GM12874 (cell line): Measurements from ENCODE around the gene PSMD1.

Experiments
- TF ChIP-seq, protein P1 (sequence below): IDR thresholded peaks from 2 replicates; pipeline ENCODE4 v1.5.1; 2011; ENCODE audit warnings: low read depth, mild to moderate bottlenecking, control low read depth, low read length, moderate library complexity; ENCODE audit not compliant: insufficient read depth

Gene PSMD1

DNA sequence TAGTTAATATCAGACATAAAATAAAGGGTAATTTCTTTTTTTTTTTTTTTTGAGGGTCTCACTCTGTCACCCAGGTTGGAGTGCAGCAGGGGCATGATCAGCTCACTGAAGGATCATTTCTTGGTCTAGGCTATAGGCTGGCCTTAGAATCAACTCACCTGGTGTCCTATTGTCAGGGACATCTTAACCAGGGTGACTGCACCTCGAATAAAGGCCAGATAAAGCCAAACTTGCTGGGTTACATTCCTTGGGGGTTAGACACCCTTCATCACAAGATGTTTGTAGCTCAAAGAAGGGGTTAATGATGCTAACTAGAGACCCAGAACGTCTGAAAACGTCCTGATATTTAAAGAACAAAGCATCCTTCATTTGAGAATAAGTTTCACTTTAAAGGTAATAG, 42.8 kb upstream of the PSMD1 start:
- TF ChIP-seq, protein P1, sequence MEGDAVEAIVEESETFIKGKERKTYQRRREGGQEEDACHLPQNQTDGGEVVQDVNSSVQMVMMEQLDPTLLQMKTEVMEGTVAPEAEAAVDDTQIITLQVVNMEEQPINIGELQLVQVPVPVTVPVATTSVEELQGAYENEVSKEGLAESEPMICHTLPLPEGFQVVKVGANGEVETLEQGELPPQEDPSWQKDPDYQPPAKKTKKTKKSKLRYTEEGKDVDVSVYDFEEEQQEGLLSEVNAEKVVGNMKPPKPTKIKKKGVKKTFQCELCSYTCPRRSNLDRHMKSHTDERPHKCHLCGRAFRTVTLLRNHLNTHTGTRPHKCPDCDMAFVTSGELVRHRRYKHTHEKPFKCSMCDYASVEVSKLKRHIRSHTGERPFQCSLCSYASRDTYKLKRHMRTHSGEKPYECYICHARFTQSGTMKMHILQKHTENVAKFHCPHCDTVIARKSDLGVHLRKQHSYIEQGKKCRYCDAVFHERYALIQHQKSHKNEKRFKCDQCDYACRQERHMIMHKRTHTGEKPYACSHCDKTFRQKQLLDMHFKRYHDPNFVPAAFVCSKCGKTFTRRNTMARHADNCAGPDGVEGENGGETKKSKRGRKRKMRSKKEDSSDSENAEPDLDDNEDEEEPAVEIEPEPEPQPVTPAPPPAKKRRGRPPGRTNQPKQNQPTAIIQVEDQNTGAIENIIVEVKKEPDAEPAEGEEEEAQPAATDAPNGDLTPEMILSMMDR: no peak

DNA sequence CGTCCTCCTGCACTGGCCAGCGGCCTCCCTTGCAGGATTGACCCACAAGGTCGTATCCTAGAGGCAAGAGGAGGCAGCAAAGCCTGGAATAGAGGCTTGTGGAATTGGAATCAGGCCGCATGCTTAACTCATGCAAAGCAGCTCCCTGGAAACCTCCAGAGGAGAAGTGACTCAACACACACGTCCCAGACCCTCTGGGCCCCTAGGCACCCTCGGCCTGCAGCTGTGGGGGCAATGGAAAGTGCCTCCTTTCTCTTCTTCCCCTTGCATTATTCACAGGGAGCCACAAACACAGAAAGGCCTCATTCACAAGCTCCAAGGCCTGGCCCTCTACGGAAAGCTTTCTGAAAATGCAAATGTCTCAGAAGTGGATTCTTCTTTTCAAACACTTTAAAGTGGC, 41.2 kb upstream of the PSMD1 start:
- TF ChIP-seq, protein P1: no peak

DNA sequence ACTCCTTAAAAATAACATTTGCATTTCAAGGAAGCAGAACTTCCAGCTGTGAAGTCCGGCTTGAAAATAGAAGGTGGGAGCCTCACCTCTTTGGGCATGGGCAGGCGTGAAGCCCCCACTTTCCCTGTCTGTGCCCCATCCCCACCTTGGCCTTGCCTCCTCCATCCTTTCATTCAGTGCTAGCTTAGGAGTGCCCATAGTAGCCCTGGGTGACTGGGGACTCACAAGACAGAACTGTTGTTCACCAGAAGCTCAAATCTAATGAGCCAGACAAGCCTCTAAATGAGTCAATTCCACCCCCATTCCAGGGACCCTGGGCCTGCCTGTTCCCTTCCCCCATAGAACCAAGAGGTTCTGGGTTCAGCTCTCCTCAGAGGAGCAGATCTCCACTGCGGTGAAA, 40.7 kb upstream of the PSMD1 start:
- TF ChIP-seq, protein P1: no peak

GRCh38 chr2:231016566-231017230, 40.0 kb upstream of the PSMD1 start:
- TF ChIP-seq, protein P1: no peak

- TF ChIP-seq, protein P1: no peak
These were observed 39.5 kb upstream of the PSMD1 start for GRCh38 chr2:231017231-231017598.

GRCh38 chr2:231018184-231018583, 38.5 kb upstream of the PSMD1 start:
- TF ChIP-seq, protein P1: no peak

- TF ChIP-seq, protein P1: no peak
These were observed 27.8 kb upstream of the PSMD1 start for GRCh38 chr2:231028889-231029288.
